ENCODE measurements around the gene PNPLA6. TPM values are rescaled to one million over a fixed set of nuclear protein-coding genes. Genes with fewer than 3 reads are reported as not detected.

Gene PNPLA6
- total and polyA plus RNA-seq, 2 of the 13 experiments (the other 11 are each of a cell fraction or from before 2014, with no cell fraction given) = 24.9 to 28.2 TPM

- TF ChIP-seq KMT2B (CRISPR knock-in tag; IDR thresholded peaks at IDR 0.05) (peak; percentile 81), ZNF275 (CRISPR knock-in tag; IDR thresholded peaks at IDR 0.05; ENCODE audit: borderline replicate concordance) (peak; percentile 71; the same call in 1 of the 2 replicates), ZNF644 (CRISPR knock-in tag; IDR thresholded peaks at IDR 0.05; ENCODE audit: low read depth) (no peak), ZNF788 (CRISPR knock-in tag; IDR thresholded peaks at IDR 0.05; ENCODE audit: borderline replicate concordance) (peak; percentile 96), PREB (CRISPR knock-in tag; IDR thresholded peaks at IDR 0.05) (no peak), HNRNPL (IDR thresholded peaks at IDR 0.05; ENCODE audit: low read depth, low read length) (0 out of 2 replicates have a peak, but pooled peaks have one; percentile 28), ZNF792 (CRISPR knock-in tag; IDR thresholded peaks at IDR 0.05) (peak; percentile 94), GATA4 (IDR thresholded peaks at IDR 0.05; ENCODE audit: borderline replicate concordance, low read depth) (no peak), ZNF570 (CRISPR knock-in tag; IDR thresholded peaks at IDR 0.05; ENCODE audit: borderline replicate concordance) (no peak), REPIN1 (CRISPR knock-in tag; IDR thresholded peaks at IDR 0.05; ENCODE audit: borderline replicate concordance, low read depth) (peak; percentile 87), ZNF235 (CRISPR knock-in tag; IDR thresholded peaks at IDR 0.05; ENCODE audit: borderline replicate concordance) (peak; percentile 64; the same call in 1 of the 2 replicates), TSC22D2 (CRISPR knock-in tag; IDR thresholded peaks at IDR 0.05; ENCODE audit: borderline replicate concordance) (no peak), ZNF367 (CRISPR knock-in tag; IDR thresholded peaks at IDR 0.05; ENCODE audit: borderline replicate concordance) (no peak), CEBPB (IDR thresholded peaks at IDR 0.05; ENCODE audit: borderline replicate concordance, low read depth, low read length) (no peak), MAFG (CRISPR knock-in tag; IDR thresholded peaks at IDR 0.05) (no peak), ZMYM4 (CRISPR knock-in tag; IDR thresholded peaks at IDR 0.05) (peak; percentile 99), ERF (CRISPR knock-in tag; IDR thresholded peaks at IDR 0.05) (peak; percentile 91; the same call in 1 of the 2 replicates), SAP130 (CRISPR knock-in tag; IDR thresholded peaks at IDR 0.05; ENCODE audit: low read depth) (peak; percentile 100)
- TF ChIP-seq, protein P1, sequence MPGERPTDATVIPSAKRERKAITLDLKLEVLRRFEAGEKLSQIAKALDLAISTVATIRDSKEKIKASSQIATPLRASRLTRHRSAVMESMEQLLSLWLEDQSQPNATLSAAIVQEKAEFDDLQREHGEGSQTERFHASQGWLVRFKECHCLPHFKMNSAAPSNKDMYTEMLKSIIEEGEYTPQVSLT (CRISPR knock-in tag; IDR thresholded peaks at IDR 0.05; ENCODE audit: borderline replicate concordance, low read depth) = no peak
- TF ChIP-seq, protein P2, sequence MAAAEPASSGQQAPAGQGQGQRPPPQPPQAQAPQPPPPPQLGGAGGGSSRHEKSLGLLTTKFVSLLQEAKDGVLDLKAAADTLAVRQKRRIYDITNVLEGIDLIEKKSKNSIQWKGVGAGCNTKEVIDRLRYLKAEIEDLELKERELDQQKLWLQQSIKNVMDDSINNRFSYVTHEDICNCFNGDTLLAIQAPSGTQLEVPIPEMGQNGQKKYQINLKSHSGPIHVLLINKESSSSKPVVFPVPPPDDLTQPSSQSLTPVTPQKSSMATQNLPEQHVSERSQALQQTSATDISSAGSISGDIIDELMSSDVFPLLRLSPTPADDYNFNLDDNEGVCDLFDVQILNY (CRISPR knock-in tag; conservative IDR thresholded peaks at IDR 0.05) = peak; percentile 96
- TF ChIP-seq, protein P3, sequence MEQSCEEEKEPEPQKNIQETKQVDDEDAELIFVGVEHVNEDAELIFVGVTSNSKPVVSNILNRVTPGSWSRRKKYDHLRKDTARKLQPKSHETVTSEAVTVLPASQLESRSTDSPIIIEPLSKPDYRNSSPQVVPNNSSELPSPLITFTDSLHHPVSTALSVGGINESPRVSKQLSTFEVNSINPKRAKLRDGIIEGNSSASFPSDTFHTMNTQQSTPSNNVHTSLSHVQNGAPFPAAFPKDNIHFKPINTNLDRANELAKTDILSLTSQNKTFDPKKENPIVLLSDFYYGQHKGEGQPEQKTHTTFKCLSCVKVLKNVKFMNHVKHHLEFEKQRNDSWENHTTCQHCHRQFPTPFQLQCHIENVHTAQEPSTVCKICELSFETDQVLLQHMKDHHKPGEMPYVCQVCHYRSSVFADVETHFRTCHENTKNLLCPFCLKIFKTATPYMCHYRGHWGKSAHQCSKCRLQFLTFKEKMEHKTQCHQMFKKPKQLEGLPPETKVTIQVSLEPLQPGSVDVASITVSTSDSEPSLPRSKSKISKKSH (CRISPR knock-in tag; IDR thresholded peaks at IDR 0.05; ENCODE audit: borderline replicate concordance) = no peak
- TF ChIP-seq, protein P4, sequence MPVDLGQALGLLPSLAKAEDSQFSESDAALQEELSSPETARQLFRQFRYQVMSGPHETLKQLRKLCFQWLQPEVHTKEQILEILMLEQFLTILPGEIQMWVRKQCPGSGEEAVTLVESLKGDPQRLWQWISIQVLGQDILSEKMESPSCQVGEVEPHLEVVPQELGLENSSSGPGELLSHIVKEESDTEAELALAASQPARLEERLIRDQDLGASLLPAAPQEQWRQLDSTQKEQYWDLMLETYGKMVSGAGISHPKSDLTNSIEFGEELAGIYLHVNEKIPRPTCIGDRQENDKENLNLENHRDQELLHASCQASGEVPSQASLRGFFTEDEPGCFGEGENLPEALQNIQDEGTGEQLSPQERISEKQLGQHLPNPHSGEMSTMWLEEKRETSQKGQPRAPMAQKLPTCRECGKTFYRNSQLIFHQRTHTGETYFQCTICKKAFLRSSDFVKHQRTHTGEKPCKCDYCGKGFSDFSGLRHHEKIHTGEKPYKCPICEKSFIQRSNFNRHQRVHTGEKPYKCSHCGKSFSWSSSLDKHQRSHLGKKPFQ (CRISPR knock-in tag; IDR thresholded peaks at IDR 0.05; ENCODE audit: insufficient replicate concordance) = no peak
These were observed 13.2 kb upstream of the PNPLA6 start, which contains the start of gene MCOLN1 (continued) for GRCh38 chr19:7522072-7522922.

All from HepG2 (cell line).